ENCODE results near the gene IQSEC3.
A peak's percentile ranks its signal among the peaks of the same experiment; 100 is the strongest.

The IQSEC3 gene

GRCh38 chr12:138171-138897 is 71.8 kb downstream of the IQSEC3 start:
- no peak for DNase-seq (ENCODE audit: low read depth, low spot score)

GRCh38 chr12:138898-139534 is 72.4 kb downstream of the IQSEC3 start:
- peak; percentile 23 for DNase-seq (ENCODE audit: low read depth, low spot score)

- DNase-seq (ENCODE audit: low read depth, low spot score): peak; percentile 8
These were observed 73.0 kb downstream of the IQSEC3 start for GRCh38 chr12:139585-139984.

- DNase-seq (ENCODE audit: low read depth, low spot score): no peak
These were observed 73.6 kb downstream of the IQSEC3 start for GRCh38 chr12:140162-140561.

- peak; percentile 31 for DNase-seq (ENCODE audit: low read depth, low spot score)
These were observed 77.5 kb downstream of the IQSEC3 start for GRCh38 chr12:143964-144649.

GRCh38 chr12:144650-145284 is 78.2 kb downstream of the IQSEC3 start:
- no peak for DNase-seq (ENCODE audit: low read depth, low spot score)

- DNase-seq (ENCODE audit: low read depth, low spot score): no peak
These were observed 78.9 kb downstream of the IQSEC3 start for GRCh38 chr12:145369-145960.

GRCh38 chr12:147242-147641 is 80.7 kb downstream of the IQSEC3 start:
- no peak for DNase-seq (ENCODE audit: low read depth, low spot score)

GRCh38 chr12:148676-149416 is 82.3 kb downstream of the IQSEC3 start:
- DNase-seq (ENCODE audit: low read depth, low spot score): no peak

GRCh38 chr12:151579-151978 is 85.0 kb downstream of the IQSEC3 start:
- no peak for DNase-seq (ENCODE audit: low read depth, low spot score)

GRCh38 chr12:152440-152839 is 85.9 kb downstream of the IQSEC3 start:
- no peak for DNase-seq (ENCODE audit: low read depth, low spot score)

GRCh38 chr12:153080-153746 is 86.6 kb downstream of the IQSEC3 start:
- peak; percentile 60 for DNase-seq (ENCODE audit: low read depth, low spot score)

- no peak for DNase-seq (ENCODE audit: low read depth, low spot score)
These were observed 87.5 kb downstream of the IQSEC3 start for GRCh38 chr12:154058-154457.

- DNase-seq (ENCODE audit: low read depth, low spot score): no peak
These were observed 88.4 kb downstream of the IQSEC3 start for GRCh38 chr12:155006-155405.

GRCh38 chr12:155646-156045 is 89.1 kb downstream of the IQSEC3 start:
- DNase-seq (ENCODE audit: low read depth, low spot score): no peak

- no peak for DNase-seq (ENCODE audit: low read depth, low spot score)
These were observed 90.4 kb downstream of the IQSEC3 start for GRCh38 chr12:156945-157344.

- no peak for DNase-seq (ENCODE audit: low read depth, low spot score)
These were observed 91.1 kb downstream of the IQSEC3 start for GRCh38 chr12:157644-158043.

- DNase-seq (ENCODE audit: low read depth, low spot score): no peak
These were observed 92.7 kb downstream of the IQSEC3 start for GRCh38 chr12:159156-159782.

GRCh38 chr12:160858-161257 is 94.3 kb downstream of the IQSEC3 start:
- no peak for DNase-seq (ENCODE audit: low read depth, low spot score)

- DNase-seq (ENCODE audit: low read depth, low spot score): no peak
These were observed 95.3 kb downstream of the IQSEC3 start for GRCh38 chr12:161823-162222.
